Measurements from ENCODE around the gene TSPEAR. TPM values are rescaled to one million over a fixed set of nuclear protein-coding genes. Genes with fewer than 3 reads are reported as not detected.
"Not testable (repeated sequence)": the region's sequence is repeated elsewhere in the genome, so short reads cannot be mapped to it uniquely, and the experiment has no call there.

TSPEAR gene
- total RNA-seq, 6 experiments from 2014 or later, result not detected

GRCh38 chr21:44640761-44641160 lies 70.6 kb downstream of the TSPEAR start:
- H3K4me1 Mint-ChIP-seq (ENCODE audit: low read depth), result no peaks in the 10 kb centered on the region
- peaks cover 22% of the 10 kb centered on the region for H3K36me3 Mint-ChIP-seq (ENCODE audit: low read depth)
- DNase-seq, result no peak
- TF ChIP-seq, protein P1, sequence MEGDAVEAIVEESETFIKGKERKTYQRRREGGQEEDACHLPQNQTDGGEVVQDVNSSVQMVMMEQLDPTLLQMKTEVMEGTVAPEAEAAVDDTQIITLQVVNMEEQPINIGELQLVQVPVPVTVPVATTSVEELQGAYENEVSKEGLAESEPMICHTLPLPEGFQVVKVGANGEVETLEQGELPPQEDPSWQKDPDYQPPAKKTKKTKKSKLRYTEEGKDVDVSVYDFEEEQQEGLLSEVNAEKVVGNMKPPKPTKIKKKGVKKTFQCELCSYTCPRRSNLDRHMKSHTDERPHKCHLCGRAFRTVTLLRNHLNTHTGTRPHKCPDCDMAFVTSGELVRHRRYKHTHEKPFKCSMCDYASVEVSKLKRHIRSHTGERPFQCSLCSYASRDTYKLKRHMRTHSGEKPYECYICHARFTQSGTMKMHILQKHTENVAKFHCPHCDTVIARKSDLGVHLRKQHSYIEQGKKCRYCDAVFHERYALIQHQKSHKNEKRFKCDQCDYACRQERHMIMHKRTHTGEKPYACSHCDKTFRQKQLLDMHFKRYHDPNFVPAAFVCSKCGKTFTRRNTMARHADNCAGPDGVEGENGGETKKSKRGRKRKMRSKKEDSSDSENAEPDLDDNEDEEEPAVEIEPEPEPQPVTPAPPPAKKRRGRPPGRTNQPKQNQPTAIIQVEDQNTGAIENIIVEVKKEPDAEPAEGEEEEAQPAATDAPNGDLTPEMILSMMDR (IDR thresholded peaks at IDR 0.05), result no peak
- H3K9me3 Mint-ChIP-seq, result peaks cover 54% of the 10 kb centered on the region
- peaks cover 8% of the 10 kb centered on the region for H3K27me3 Mint-ChIP-seq (ENCODE audit: insufficient read depth)
- H3K4me3 Mint-ChIP-seq, result no peak overlapping the region
- H3K27ac Mint-ChIP-seq, result no peak overlapping the region

DNA sequence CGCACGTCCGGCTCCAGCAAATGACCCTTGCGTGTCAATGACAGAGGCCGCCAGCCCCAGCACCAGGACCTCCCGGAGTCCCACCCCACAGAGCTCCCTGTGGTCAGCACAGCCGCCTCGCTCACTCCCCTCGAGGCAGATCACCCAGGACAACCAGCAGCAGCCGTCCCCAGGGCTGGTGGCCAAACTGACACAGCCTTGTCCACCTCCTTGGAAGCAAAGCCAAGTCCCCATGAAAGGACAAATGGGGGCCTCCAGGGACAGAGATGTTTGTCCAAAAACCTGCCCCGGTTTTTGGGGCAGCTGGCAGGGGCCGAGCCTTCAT lies 72.1 kb downstream of the TSPEAR start:
- DNase-seq, result no peak
- Mint-ChIP-seq H3K9me3 (peaks cover 39% of the 10 kb centered on the region), H3K4me1 (ENCODE audit: low read depth) (no peaks in the 10 kb centered on the region), H3K4me3 (no peak overlapping the region), H3K36me3 (ENCODE audit: low read depth) (peaks cover 13% of the 10 kb centered on the region; the same call in 1 of the 2 replicates), H3K27ac (no peak overlapping the region), H3K27me3 (ENCODE audit: insufficient read depth) (peaks cover 8% of the 10 kb centered on the region)
- TF ChIP-seq, protein P1 (IDR thresholded peaks at IDR 0.05), result no peak

- not testable (repeated sequence) for DNase-seq; H3K4me3 Mint-ChIP-seq; H3K27me3 Mint-ChIP-seq (ENCODE audit: insufficient read depth); H3K27ac Mint-ChIP-seq; H3K4me1 Mint-ChIP-seq (ENCODE audit: low read depth); H3K36me3 Mint-ChIP-seq (ENCODE audit: low read depth)
- peaks cover 34% of the 10 kb centered on the region for H3K9me3 Mint-ChIP-seq
These were observed 72.7 kb downstream of the TSPEAR start for GRCh38 chr21:44638506-44639330.

GRCh38 chr21:44637851-44638348 lies 73.5 kb downstream of the TSPEAR start:
- H3K36me3 Mint-ChIP-seq (ENCODE audit: low read depth); H3K27ac Mint-ChIP-seq; DNase-seq; H3K4me3 Mint-ChIP-seq; H3K4me1 Mint-ChIP-seq (ENCODE audit: low read depth); H3K27me3 Mint-ChIP-seq (ENCODE audit: insufficient read depth): not testable (repeated sequence)
- H3K9me3 Mint-ChIP-seq, result peaks cover 25% of the 10 kb centered on the region; the same call in 1 of the 2 replicates

DNA sequence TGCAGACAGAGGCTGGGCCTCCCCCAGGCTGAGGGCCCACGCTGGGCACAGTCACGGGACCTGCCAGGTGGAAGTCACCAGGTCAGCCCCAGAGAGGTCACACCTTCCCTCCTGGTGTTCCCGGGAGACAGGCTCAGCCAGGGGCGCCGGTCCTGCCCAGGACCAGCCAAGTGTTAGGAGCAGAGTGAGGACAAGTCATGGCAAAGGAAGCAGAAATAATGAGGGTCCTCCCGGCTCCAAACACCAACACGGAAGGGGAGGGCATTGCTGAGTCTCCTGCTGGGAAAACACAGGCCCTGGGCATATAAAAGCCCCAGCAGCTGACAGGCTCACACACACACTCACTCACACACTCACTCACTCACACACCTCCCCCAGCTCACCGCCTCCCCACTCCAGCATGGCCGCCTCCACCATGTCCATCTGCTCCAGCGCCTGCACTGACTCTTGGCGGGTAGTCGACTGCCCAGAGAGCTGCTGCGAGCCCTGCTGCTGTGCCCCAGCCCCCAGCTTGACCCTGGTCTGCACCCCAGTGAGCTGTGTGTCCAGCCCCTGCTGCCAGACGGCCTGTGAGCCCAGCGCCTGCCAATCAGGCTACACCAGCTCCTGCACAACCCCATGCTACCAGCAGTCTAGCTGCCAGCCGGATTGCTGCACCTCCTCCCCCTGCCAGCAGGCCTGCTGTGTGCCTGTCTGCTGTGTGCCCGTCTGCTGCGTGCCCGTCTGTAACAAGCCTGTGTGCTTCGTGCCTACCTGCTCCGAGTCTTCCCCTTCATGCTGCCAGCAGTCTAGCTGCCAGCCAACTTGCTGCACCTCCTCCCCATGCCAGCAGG lies 74.1 kb downstream of the TSPEAR start, which contains the start of gene KRTAP10-10:
TSS of gene KRTAP10-10 (plus strand) at position 339 of the 833 bp plus-strand sequence. CDS start at position 401, 62 bp downstream.
- DNase-seq, result no peak
- TF ChIP-seq, protein P1 (IDR thresholded peaks at IDR 0.05), result no peak
- Mint-ChIP-seq H3K4me3 (no peak within 1 kb of the TSS), H3K9me3 (peaks cover 29% of the 10 kb centered on the region), H3K36me3 (ENCODE audit: low read depth) (peaks cover 5% of the 10 kb centered on the region; the same call in 1 of the 2 replicates), H3K27me3 (ENCODE audit: insufficient read depth) (peaks cover 8% of the 10 kb centered on the region), H3K4me1 (ENCODE audit: low read depth) (no peaks in the 10 kb centered on the region), H3K27ac (no peak within 1 kb of the TSS)

DNA sequence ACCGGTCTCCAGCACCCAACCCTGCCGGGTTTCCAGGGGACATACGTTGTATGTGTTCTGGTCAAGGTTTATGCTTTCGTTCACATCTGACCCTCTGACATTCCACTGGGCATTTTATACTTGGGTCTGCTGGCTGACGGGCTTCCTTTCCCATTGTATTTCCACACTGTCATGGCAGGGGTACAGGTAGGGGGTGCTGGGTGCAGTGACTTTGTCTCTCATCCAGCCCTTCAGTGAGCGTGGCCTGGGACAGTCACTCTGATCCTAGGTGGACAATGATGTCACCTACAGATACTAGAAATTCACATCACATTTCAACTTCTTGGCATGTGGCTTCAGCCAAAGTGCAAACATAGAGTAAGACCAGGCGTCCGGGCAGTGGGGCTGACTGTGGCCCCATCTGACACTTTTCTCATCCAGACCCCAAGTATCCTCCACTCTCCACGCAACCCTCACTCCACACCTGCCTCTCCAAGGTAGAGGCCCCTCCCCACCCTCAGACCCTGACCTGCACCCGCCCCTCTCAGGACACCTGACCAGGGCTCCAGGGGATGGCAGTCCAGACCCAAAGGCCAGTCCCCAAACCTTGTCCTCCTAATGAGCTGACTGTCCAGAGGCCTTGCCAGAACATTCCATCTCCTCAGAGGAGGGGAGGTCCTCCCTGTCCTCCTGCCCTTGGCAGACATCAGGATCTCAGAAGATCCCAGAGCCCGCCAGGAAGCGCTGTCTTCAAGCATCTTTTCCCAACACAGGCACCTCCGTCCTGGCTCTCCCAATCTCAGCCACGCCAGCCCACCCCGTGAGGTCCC lies 75.0 kb downstream of the TSPEAR start:
- H3K27me3 Mint-ChIP-seq (ENCODE audit: insufficient read depth), result peaks cover 6% of the 10 kb centered on the region
- H3K36me3 Mint-ChIP-seq (ENCODE audit: low read depth), result peaks cover 10% of the 10 kb centered on the region
- DNase-seq, result no peak
- H3K4me3 Mint-ChIP-seq, result no peak overlapping the region
- no peak overlapping the region for H3K27ac Mint-ChIP-seq
- TF ChIP-seq, protein P1 (IDR thresholded peaks at IDR 0.05), result no peak
- peaks cover 34% of the 10 kb centered on the region for H3K9me3 Mint-ChIP-seq
- no peaks in the 10 kb centered on the region for H3K4me1 Mint-ChIP-seq (ENCODE audit: low read depth)
